Keratinocyte (primary cell): ENCODE results near the gene SH3BGRL3. TPM values are rescaled to one million over a fixed set of nuclear protein-coding genes. Genes with fewer than 3 reads are reported as not detected.
A peak's percentile ranks its signal among the peaks of the same experiment; 100 is the strongest.

Experiments
- DNase-seq: peaks from one replicate; pipeline ENCODE4 v3.0.0-alpha.2; 2011; ENCODE audit warnings: low read depth, missing footprints, low spot score
- FAIRE-seq: peaks from 2 replicates; lab custom pipeline; 2011; peaks lifted over from hg19 to GRCh38; lab: Jason Lieb, UNC
- H2AFZ ChIP-seq: 2 replicates; pipeline ENCODE4 v1.6.0; 2012; ENCODE audit warnings: low read length, control low read depth, inconsistent platforms; ENCODE audit not compliant: control insufficient read depth
- H3K27ac ChIP-seq: 2 replicates; pipeline ENCODE4 v1.5.1; 2011; ENCODE audit warnings: low read length; ENCODE audit not compliant: control insufficient read depth, insufficient read depth
- H3K27me3 ChIP-seq: 3 replicates; pipeline ENCODE4 v1.6.0; 2011; ENCODE audit warnings: low read length; ENCODE audit not compliant: control insufficient read depth, insufficient read depth; ENCODE audit errors: extremely low read depth
- H3K36me3 ChIP-seq, 2 experiments: 2 replicates in 1 of 2; 3 replicates in 1 of 2; pipeline ENCODE4 v1.5.1; 2011; ENCODE audit warnings: low read length in 2 of 2, mild to moderate bottlenecking in 1 of 2; ENCODE audit not compliant: control insufficient read depth in 2 of 2, insufficient read depth in 2 of 2; ENCODE audit errors: extremely low read depth in 1 of 2
- H3K4me1 ChIP-seq: 3 replicates; pipeline ENCODE4 v1.5.1; 2011; ENCODE audit warnings: low read length; ENCODE audit not compliant: control insufficient read depth, insufficient read depth; ENCODE audit errors: extremely low read depth
- H3K4me2 ChIP-seq: 3 replicates; pipeline ENCODE4 v1.6.0; 2011; ENCODE audit warnings: low read depth, low read length; ENCODE audit not compliant: control insufficient read depth, insufficient read depth; ENCODE audit errors: extremely low read depth
- H3K4me3 ChIP-seq, 3 experiments: fragments of 200-600 bp in 1 of 3; sonication (generic) in 1 of 3; 2 replicates in 2 of 3; 3 replicates in 1 of 3; pipeline ENCODE4 v1.5.1; 2011 to 2016; ENCODE audit warnings: low read length in 3 of 3, mild to moderate bottlenecking in 3 of 3, control low read depth in 2 of 3, inconsistent platforms in 1 of 3, low read depth in 1 of 3, mixed read lengths in 1 of 3, mixed run types in 1 of 3, moderate library complexity in 1 of 3; ENCODE audit not compliant: control insufficient read depth in 2 of 3, insufficient read depth in 2 of 3; ENCODE audit errors: extremely low read depth in 1 of 3
- H3K79me2 ChIP-seq: 2 replicates; pipeline ENCODE4 v1.6.0; 2012; ENCODE audit warnings: low read length; ENCODE audit not compliant: control insufficient read depth, insufficient read depth
- H3K9ac ChIP-seq: 3 replicates; pipeline ENCODE4 v1.6.0; 2011; ENCODE audit warnings: low read length; ENCODE audit not compliant: control insufficient read depth, insufficient read depth; ENCODE audit errors: extremely low read depth
- H3K9me1 ChIP-seq: 3 replicates; pipeline ENCODE4 v1.6.0; 2011; ENCODE audit warnings: low read length; ENCODE audit not compliant: control insufficient read depth, insufficient read depth; ENCODE audit errors: extremely low read depth
- H3K9me3 ChIP-seq: 2 replicates; pipeline ENCODE4 v1.5.1; 2012; ENCODE audit warnings: low read depth, low read length; ENCODE audit not compliant: control insufficient read depth
- H4K20me1 ChIP-seq: 3 replicates; pipeline ENCODE4 v1.6.0; 2011; ENCODE audit warnings: low read length; ENCODE audit not compliant: control insufficient read depth, insufficient read depth; ENCODE audit errors: extremely low read depth
- EZH2 ChIP-seq: IDR thresholded peaks from one replicate; pipeline ENCODE4 v1.6.1; 2012; ENCODE audit warnings: inconsistent platforms, mild to moderate bottlenecking, low read length, moderate library complexity
- dilution Hi-C: fragments of 300-500 bp; cut with MboI; formaldehyde crosslinking; loops from one replicate; pipeline ENCODE4 v1.7.0; 2020; ENCODE audit warnings: low sequenced_read_pairs; ENCODE audit not compliant: extremely low pct_ligation_motif_present
- polyA plus RNA-seq, 5 experiments: library from polyadenylated mRNA; depleted of rRNA in 3 of 5; stranded (reverse) in 3 of 5; stranded (forward) in 1 of 5; unstranded in 1 of 5; fragments of >200 nt; gene quantifications; 1 replicate in 1 of 5; 2 replicates in 3 of 5; 3 replicates in 1 of 5; pipeline versions ENCODE4 v1.2.1 to v1.2.3, GENCODE V29; 2011 to 2012; ENCODE audit warnings: missing spikeins in 2 of 5, low read depth in 1 of 5, low replicate concordance in 1 of 5
- TF ChIP-seq, protein P1 (sequence below), 3 experiments: IDR thresholded peaks in 1 of 3; conservative IDR thresholded peaks in 1 of 3; optimal IDR thresholded peaks in 1 of 3; 2 replicates in 2 of 3; 3 replicates in 1 of 3; pipeline versions ENCODE3 to v1.5.1; 2011; ENCODE audit warnings: low read length in 3 of 3, mild to moderate bottlenecking in 3 of 3, moderate library complexity in 2 of 3, control low read depth in 1 of 3, inconsistent platforms in 1 of 3; ENCODE audit not compliant: insufficient read depth in 2 of 3; ENCODE audit errors: extremely low read depth in 1 of 3

SH3BGRL3 gene
- polyA plus RNA-seq, 1 donor (not counting 4 experiments of a cell fraction or from before 2014, with no cell fraction given): 196 TPM

DNA sequence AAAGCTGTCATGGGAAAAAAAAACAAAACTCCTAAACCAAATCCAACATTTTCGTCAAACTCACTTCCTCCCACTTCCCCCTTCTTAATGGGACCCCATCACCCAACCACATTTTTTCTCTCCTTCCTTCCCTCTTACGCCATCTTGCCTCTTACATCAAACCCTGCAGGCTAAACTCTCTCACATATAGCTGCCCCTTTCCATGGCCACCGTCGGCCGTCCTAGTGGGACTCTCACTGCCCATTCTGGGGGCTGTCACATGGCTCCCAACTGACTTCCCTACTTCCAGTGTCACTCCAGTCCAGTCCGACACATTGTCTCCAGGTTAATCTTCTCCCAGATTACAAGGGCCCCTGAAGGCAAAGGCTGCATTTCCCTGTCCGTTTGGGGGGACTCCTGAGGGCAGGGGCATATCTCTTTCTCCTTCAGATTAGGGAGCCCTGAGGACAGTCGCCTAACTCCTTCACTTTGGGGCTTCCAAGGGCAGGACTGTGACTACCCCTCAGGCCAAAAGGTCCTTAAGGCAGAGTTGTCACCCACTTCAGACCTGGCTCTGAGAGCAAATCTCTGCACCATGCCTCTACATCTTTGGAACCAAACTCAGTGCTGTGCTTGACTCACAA lies 25.9 kb downstream of the SH3BGRL3 start:
- Histone ChIP-seq H3K4me2 (peak overlapping the region; percentile 92), H3K27me3 (no peaks in the 10 kb centered on the region), H3K79me2 (peaks cover 3% of the 10 kb centered on the region), H3K9me3 (no peaks in the 10 kb centered on the region), H4K20me1 (no peaks in the 10 kb centered on the region), H3K9ac (peak overlapping the region; percentile 90), H2AFZ (peak overlapping the region; percentile 99), H3K9me1 (no peaks in the 10 kb centered on the region), H3K4me3 (peak overlapping the region; percentile 80 to 99 (median 97)), H3K4me1 (peaks cover 12% of the 10 kb centered on the region), H3K27ac (peak overlapping the region; percentile 85), H3K36me3 (no peaks in the 10 kb centered on the region)
- no peak for FAIRE-seq
- dilution Hi-C loops: no loop called here
- TF ChIP-seq, protein P1, sequence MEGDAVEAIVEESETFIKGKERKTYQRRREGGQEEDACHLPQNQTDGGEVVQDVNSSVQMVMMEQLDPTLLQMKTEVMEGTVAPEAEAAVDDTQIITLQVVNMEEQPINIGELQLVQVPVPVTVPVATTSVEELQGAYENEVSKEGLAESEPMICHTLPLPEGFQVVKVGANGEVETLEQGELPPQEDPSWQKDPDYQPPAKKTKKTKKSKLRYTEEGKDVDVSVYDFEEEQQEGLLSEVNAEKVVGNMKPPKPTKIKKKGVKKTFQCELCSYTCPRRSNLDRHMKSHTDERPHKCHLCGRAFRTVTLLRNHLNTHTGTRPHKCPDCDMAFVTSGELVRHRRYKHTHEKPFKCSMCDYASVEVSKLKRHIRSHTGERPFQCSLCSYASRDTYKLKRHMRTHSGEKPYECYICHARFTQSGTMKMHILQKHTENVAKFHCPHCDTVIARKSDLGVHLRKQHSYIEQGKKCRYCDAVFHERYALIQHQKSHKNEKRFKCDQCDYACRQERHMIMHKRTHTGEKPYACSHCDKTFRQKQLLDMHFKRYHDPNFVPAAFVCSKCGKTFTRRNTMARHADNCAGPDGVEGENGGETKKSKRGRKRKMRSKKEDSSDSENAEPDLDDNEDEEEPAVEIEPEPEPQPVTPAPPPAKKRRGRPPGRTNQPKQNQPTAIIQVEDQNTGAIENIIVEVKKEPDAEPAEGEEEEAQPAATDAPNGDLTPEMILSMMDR (optimal IDR thresholded peaks at IDR 0.05 in 1 of 3, IDR thresholded peaks at IDR 0.05 in 1 of 3, conservative IDR thresholded peaks at IDR 0.05 in 1 of 3; ENCODE audit: extremely low read depth in 1 of 3, insufficient read depth in 2 of 3, low read length in 3 of 3): no peak
- TF ChIP-seq EZH2: no peak
- DNase-seq: no peak

DNA sequence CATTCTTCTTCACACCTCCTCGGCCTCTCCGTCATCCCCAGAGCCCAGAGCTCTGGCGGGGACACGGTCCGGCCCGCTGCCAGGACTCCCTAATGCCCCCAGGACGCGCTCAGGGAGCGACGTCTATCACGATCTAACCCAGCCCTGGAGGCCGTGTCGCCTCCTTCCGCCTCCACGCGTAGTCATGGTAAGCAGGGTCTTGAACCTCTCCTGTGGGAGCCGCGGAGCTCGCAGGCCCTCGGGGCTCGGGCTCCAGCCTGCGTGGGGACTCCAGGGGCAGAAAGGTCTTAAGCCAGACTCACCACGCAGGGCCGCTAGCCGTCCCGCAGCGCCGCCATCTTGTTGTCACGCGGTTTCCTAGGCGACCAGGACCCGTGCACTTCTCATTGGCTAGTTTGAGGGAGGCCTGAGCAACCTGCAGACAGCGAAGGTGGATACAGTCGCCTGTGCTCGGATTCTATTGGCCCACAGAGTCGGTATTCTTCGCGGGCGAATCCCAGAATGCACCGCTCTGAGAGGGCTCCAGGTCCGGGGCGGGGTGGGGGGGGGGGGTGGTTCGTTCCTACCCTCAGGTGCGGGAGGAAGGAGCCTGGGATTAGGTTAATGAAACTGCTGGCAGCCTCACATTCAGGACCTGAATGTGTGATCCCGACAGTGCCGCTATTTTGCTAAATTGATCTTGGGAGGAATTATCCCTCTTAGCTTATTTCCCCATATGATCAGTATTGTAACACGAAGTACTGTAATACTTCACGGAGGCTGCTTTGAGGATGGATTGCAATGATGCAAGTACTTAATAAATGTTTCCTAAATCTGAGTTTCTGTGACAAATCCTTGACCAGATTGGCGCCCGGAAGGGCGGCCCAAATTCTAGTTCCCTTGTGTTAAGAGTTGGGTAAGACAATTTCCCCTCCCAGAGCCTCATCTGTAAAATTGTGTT lies 26.7 kb downstream of the SH3BGRL3 start, which contains the start of gene UBXN11:
UBXN11 (minus strand) TSS at position 347 of the 940 bp plus-strand sequence. CDS start 3,753 bp downstream, outside the sequence.
- Histone ChIP-seq H3K27me3 (no peaks in the 10 kb centered on the region), H3K9ac (peak within 1 kb of the TSS; percentile 90), H3K9me1 (no peaks in the 10 kb centered on the region), H3K9me3 (no peaks in the 10 kb centered on the region), H3K4me3 (peak within 1 kb of the TSS; percentile 80 to 99 (median 97)), H2AFZ (peak within 1 kb of the TSS; percentile 99), H3K36me3 (no peaks in the 10 kb centered on the region), H3K4me2 (peak within 1 kb of the TSS; percentile 92), H3K79me2 (peaks cover 3% of the 10 kb centered on the region), H3K4me1 (peaks cover 12% of the 10 kb centered on the region), H4K20me1 (no peaks in the 10 kb centered on the region), H3K27ac (peak within 1 kb of the TSS; percentile 85)
- TF ChIP-seq EZH2: no peak
- TF ChIP-seq, protein P1 (optimal IDR thresholded peaks at IDR 0.05 in 1 of 3, IDR thresholded peaks at IDR 0.05 in 1 of 3, conservative IDR thresholded peaks at IDR 0.05 in 1 of 3; ENCODE audit: extremely low read depth in 1 of 3, insufficient read depth in 2 of 3, low read length in 3 of 3): no peak
- DNase-seq: peak; percentile 76
- FAIRE-seq: peak; percentile 93
- dilution Hi-C loops: no loop called here
